Activated CD4-positive, alpha-beta T cell treated with anti-CD3 and anti-CD28 coated beads for 36 hours (primary cell): ENCODE measurements around the gene IGF2R. TPM values are rescaled to one million over a fixed set of nuclear protein-coding genes. Genes with fewer than 3 reads are reported as not detected.
"Not testable (repeated sequence)": the region's sequence is repeated elsewhere in the genome, so short reads cannot be mapped to it uniquely, and the experiment has no call there.

Experiments
- ATAC-seq: fragments of 200-7000 bp; cut with Tn5 transposase; one replicate; pipeline ENCODE4 v1.10.0; 2021; ENCODE audit warnings: mild to moderate bottlenecking, moderate library complexity
- CTCF ChIA-PET: fragments of 350-600 bp; sonication (Branson Sonifier 250); formaldehyde crosslinking; loops from one replicate; lab custom pipeline; 2021; ENCODE audit warnings: antibody characterized with exemption; lab: Charles Lee
- POLR2A ChIA-PET: fragments of 350-600 bp; sonication (Branson Sonifier 250); formaldehyde crosslinking; loops from one replicate; lab custom pipeline; 2021; ENCODE audit warnings: antibody characterized with exemption, inconsistent platforms; lab: Charles Lee
- DNase-seq: peaks from one replicate; pipeline ENCODE4 v3.0.0-alpha.2; 2020
- H3K27ac Mint-ChIP-seq: one replicate; pipeline ENCODE4 v1.8.0; 2021; ENCODE audit warnings: mixed read lengths
- H3K27me3 Mint-ChIP-seq: one replicate; pipeline ENCODE4 v1.8.0; 2021; ENCODE audit warnings: mixed read lengths
- H3K36me3 Mint-ChIP-seq: one replicate; pipeline ENCODE4 v1.8.0; 2021; ENCODE audit warnings: low read depth, mixed read lengths
- H3K4me1 Mint-ChIP-seq: one replicate; pipeline ENCODE4 v1.8.0; 2021; ENCODE audit warnings: mixed read lengths
- H3K4me3 Mint-ChIP-seq: one replicate; pipeline ENCODE4 v1.8.0; 2021; ENCODE audit warnings: mild to moderate bottlenecking, moderate library complexity, mixed read lengths
- H3K9me3 Mint-ChIP-seq: one replicate; pipeline ENCODE4 v1.8.0; 2021; ENCODE audit warnings: low read depth, mixed read lengths
- intact Hi-C, 2 experiments: fragments of 100-400 bp; cut with DNase I in 1 of 2; cut with micrococcal nuclease in 1 of 2; formaldehyde crosslinking; loops; one replicate each; pipeline versions ENCODE4 v1.14.2 to v1.15.1; 2022 to 2024; cut with DNase I, micrococcal nuclease
- total RNA-seq, 2 experiments: library from RNA; stranded (reverse); gene quantifications; one replicate each; pipeline ENCODE4 v1.2.3, GENCODE V29; 2021

IGF2R gene
- total RNA-seq, 2 experiments from 2014 or later, result 55.6 to 65.6 TPM

DNA sequence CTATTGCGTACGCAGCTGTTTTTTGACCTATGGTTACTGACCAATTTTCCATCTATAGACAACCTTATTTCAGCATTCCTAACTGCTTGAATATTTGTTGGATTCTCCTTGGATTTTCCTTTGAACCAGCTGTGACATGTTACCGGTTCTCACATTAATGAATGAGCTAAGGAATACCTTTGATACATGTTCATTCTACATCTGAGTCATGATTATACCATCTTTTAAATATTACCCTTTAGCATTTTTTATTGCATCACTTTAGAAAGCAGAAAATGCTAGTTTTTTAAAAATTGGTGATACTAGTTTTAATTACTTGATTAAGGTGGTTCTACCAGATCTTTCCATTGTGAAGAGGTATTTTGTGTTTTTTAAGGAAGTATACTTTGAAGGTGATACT is 1.9 kb upstream of the IGF2R start:
- CTCF ChIA-PET, result interaction anchor here (0.6 to 1.7 kb wide), 7 partner anchors 9 to 275 kb away, joined by 3 to 5 read pairs (median 4); no protein-coding TSS in a partner anchor
- H3K36me3 Mint-ChIP-seq, result peaks cover 11% of the 10 kb centered on the region
- DNase-seq (no peak), ATAC-seq (no peak)
- H3K4me3 Mint-ChIP-seq, result no peak overlapping the region
- H3K27me3 Mint-ChIP-seq, result no peaks in the 10 kb centered on the region
- intact Hi-C loops, result loop anchor here in 1 of 2 experiments (1.0 kb wide), 1 partner anchor 134 kb away; no protein-coding TSS in a partner anchor
- peaks cover 22% of the 10 kb centered on the region for H3K4me1 Mint-ChIP-seq
- POLR2A ChIA-PET, result interaction anchor here (1.2 kb wide), 1 partner anchor 36 kb away, joined by 4 read pairs; no protein-coding TSS in a partner anchor
- no peak overlapping the region for H3K27ac Mint-ChIP-seq
- no peaks in the 10 kb centered on the region for H3K9me3 Mint-ChIP-seq

DNA sequence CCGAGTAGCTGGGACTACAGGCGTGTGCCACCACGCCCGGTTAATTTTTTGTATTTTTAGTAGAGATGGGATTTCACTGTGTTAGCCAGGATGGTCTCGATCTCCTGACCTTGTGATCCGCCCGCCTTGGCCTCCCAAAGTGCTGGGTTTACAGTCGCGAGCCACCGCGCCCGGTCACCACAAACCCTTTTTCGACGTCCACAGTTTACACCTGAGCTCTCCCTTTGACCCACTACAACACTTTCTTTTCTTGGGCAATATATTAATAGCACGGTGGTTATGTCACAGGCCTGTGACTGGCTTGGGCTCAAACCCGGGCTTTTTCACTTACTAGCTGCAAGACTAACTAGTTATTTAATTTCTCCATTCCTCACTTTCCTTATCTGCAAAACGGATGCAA is 1.3 kb upstream of the IGF2R start:
- peaks cover 11% of the 10 kb centered on the region for H3K36me3 Mint-ChIP-seq
- POLR2A ChIA-PET, result interaction anchor here (1.2 to 2.2 kb wide), 2 partner anchors 37 to 178 kb away, joined by 4 to 5 read pairs; partner anchors contain the start of gene TCP1
- CTCF ChIA-PET, result interaction anchor here (0.6 to 2.1 kb wide), 13 partner anchors 9 to 1287 kb away, joined by 3 to 6 read pairs (median 3); no protein-coding TSS in a partner anchor
- ATAC-seq, H3K9me3 Mint-ChIP-seq, H3K27ac Mint-ChIP-seq, H3K27me3 Mint-ChIP-seq, DNase-seq: not testable (repeated sequence)
- peak overlapping the region; percentile 93 for H3K4me3 Mint-ChIP-seq
- intact Hi-C loops, result loop anchor here in 1 of 2 experiments (1.0 to 2.0 kb wide), 6 partner anchors 37 to 274 kb away; partner anchors contain the start of genes ACAT2, SOD2 and WTAP
- H3K4me1 Mint-ChIP-seq, result peaks cover 28% of the 10 kb centered on the region

DNA sequence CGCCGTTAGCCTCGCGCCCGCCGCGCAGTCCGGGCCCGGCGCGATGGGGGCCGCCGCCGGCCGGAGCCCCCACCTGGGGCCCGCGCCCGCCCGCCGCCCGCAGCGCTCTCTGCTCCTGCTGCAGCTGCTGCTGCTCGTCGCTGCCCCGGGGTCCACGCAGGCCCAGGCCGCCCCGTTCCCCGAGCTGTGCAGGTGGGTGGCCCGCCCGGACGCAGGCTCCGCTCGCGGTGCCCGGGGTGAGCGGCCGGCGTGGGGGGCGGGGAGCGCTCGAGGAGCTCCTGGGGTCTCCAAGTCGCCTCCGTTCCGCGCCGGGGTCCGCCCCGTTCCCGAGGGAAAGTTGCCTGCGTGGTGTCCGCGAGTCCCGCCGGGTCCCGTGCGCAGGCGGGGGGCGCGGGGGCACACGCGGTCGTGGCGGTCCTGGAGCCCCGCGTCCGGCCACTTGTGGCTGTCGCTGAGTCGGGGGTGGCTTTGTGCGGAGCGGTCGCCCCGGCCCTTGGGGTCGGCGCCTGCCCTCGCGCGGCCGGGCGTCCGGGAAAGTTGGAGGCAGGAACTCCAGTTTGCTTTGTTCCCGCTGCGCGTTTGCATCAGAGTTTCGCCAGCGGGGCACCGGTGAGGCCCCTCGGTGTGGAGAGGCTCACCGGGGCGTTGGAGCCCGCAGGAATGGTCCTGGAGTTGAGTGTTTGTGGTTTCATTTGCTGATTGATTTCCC is 476 bp downstream of the IGF2R start:
- H3K27me3 Mint-ChIP-seq, result no peaks in the 10 kb centered on the region
- peaks cover 11% of the 10 kb centered on the region for H3K36me3 Mint-ChIP-seq
- H3K27ac Mint-ChIP-seq, result peak overlapping the region; percentile 92
- DNase-seq (peak; percentile 58), ATAC-seq (peak; percentile 38)
- H3K4me1 Mint-ChIP-seq, result peaks cover 46% of the 10 kb centered on the region
- intact Hi-C loops, result loop anchor here (1.0 to 2.0 kb wide), 5 partner anchors 10 to 180 kb away; partner anchors contain the start of gene TCP1 (in 1 of the 2)
- H3K4me3 Mint-ChIP-seq, result peak overlapping the region; percentile 93
- H3K9me3 Mint-ChIP-seq, result no peaks in the 10 kb centered on the region
- CTCF ChIA-PET, result interaction anchor here (0.6 to 2.1 kb wide), 2 partner anchors 12 to 1642 kb away, joined by 4 to 6 read pairs; no protein-coding TSS in a partner anchor
- POLR2A ChIA-PET, result interaction anchor here (0.5 to 2.2 kb wide), 2 partner anchors 180 to 302 kb away, joined by 4 to 5 read pairs; partner anchors contain the start of gene TCP1

DNA sequence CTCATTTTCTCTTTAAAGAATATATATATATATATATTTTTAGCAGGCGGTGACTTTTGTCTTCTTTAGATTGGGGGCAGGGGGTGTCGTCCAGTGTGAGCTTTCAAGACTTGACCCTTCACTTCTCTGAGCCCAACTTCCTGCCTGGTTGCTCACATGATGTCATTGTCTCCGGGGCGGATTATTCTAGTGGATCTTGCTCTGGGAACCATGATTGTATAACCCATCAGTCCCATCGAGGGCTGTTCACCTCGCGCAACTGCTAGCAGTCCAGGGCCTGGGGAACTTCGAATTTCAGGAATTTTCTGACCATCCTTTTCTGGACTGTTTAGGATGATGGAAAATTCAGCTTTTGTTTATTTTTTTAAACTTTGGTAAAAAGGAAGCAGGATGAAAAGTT is 1.0 kb downstream of the IGF2R start:
- intact Hi-C loops, result loop anchor here (1.0 to 10.0 kb wide), 7 partner anchors 9 to 1305 kb away; partner anchors contain the start of genes AGPAT4 (in 1 of the 2), SOD2 (in 1 of the 2) and TCP1 (in 1 of the 2)
- peaks cover 51% of the 10 kb centered on the region for H3K4me1 Mint-ChIP-seq
- ChIA-PET CTCF (interaction anchor here (2.1 kb wide), 1 partner anchor 11 kb away, joined by 6 read pairs; no protein-coding TSS in a partner anchor), POLR2A (interaction anchor here (2.2 kb wide), 1 partner anchor 180 kb away, joined by 5 read pairs; the partner anchor contains the start of gene TCP1)
- no peaks in the 10 kb centered on the region for H3K27me3 Mint-ChIP-seq
- H3K36me3 Mint-ChIP-seq, result peaks cover 11% of the 10 kb centered on the region
- peak overlapping the region; percentile 93 for H3K4me3 Mint-ChIP-seq
- H3K9me3 Mint-ChIP-seq, result no peaks in the 10 kb centered on the region
- peak overlapping the region; percentile 92 for H3K27ac Mint-ChIP-seq
- peak; percentile 57 for DNase-seq
- ATAC-seq, result peak; percentile 17

GRCh38 chr6:159970659-159971063 is 1.8 kb downstream of the IGF2R start:
- ChIA-PET CTCF (no interaction called here), POLR2A (no interaction called here)
- intact Hi-C loops, result loop anchor here (5.0 to 10.0 kb wide), 2 partner anchors 278 to 1304 kb away; partner anchors contain the start of genes AGPAT4 (in 1 of the 2) and SOD2 (in 1 of the 2)
- no peak for ATAC-seq
- Mint-ChIP-seq H3K4me3 (peak overlapping the region; percentile 93), H3K4me1 (peaks cover 56% of the 10 kb centered on the region), H3K27me3 (no peaks in the 10 kb centered on the region), H3K9me3 (no peaks in the 10 kb centered on the region), H3K36me3 (peaks cover 11% of the 10 kb centered on the region), H3K27ac (peak overlapping the region; percentile 92)
- DNase-seq, result no peak

DNA sequence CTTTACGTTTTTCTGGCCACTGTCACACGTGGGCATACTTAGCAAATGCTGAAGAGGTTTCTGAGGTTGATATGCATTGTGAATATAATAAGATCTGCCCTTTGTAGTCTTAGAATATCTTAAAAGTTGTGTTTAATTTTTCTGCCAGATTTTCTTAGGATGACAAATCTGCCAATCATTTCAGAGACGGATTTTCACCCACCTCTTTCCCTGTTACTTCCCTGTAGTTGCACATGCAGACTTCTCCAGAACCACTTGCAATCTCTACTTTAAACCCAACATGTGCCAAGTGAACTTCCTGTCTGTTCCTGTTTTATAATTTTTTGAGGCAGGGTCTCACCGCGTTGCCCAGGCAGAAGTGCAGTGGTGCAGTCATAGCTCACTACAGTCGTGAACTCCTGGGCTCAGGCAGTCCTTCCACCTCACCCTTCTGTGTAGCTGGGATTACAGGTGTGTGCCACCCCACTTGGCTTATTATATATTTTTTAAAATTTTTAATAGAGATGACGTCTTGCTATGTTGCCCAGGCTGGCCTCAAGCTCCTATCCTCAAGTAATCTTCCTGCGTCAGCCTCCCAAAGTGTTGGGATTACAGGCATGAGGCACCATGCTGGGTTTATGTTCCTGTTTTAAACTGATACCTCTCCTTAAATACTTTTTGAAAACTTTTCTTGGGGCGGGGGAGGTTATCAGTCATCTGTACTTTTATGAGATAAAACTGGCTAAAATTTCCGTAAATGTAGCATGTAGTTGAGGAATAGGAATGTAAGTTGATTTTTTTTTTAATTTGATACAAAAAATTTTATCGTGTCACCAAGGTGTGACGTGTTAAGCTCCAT is 2.7 kb downstream of the IGF2R start:
- peaks cover 11% of the 10 kb centered on the region for H3K36me3 Mint-ChIP-seq
- CTCF ChIA-PET, result interaction anchor here (0.6 to 1.2 kb wide), 2 partner anchors 16 to 68 kb away, joined by 3 read pairs; no protein-coding TSS in a partner anchor
- peak overlapping the region; percentile 93 for H3K4me3 Mint-ChIP-seq
- H3K27me3 Mint-ChIP-seq, result no peaks in the 10 kb centered on the region
- no peak overlapping the region for H3K27ac Mint-ChIP-seq
- DNase-seq, result no peak
- ATAC-seq, result no peak
- POLR2A ChIA-PET, result interaction anchor here (0.6 to 1.0 kb wide), 3 partner anchors 11 to 196 kb away, joined by 4 to 5 read pairs (median 4); no protein-coding TSS in a partner anchor
- peaks cover 63% of the 10 kb centered on the region for H3K4me1 Mint-ChIP-seq
- H3K9me3 Mint-ChIP-seq, result no peaks in the 10 kb centered on the region
- intact Hi-C loops, result loop anchor here (5.0 to 10.0 kb wide), 2 partner anchors 279 to 1303 kb away; partner anchors contain the start of genes AGPAT4 (in 1 of the 2) and SOD2 (in 1 of the 2)

- intact Hi-C loops, result loop anchor here (5.0 to 10.0 kb wide), 2 partner anchors 280 to 1302 kb away; partner anchors contain the start of genes AGPAT4 (in 1 of the 2) and SOD2 (in 1 of the 2)
- POLR2A ChIA-PET, result interaction anchor here (0.6 to 1.0 kb wide), 2 partner anchors 14 to 17 kb away, joined by 4 to 5 read pairs; no protein-coding TSS in a partner anchor
- no peak overlapping the region for H3K4me3 Mint-ChIP-seq
- H3K9me3 Mint-ChIP-seq, result no peaks in the 10 kb centered on the region
- CTCF ChIA-PET, result interaction anchor here (1.1 to 1.3 kb wide), 2 partner anchors 9 to 10 kb away, joined by 3 to 4 read pairs; no protein-coding TSS in a partner anchor
- no peak for ATAC-seq
- H3K27me3 Mint-ChIP-seq, result no peaks in the 10 kb centered on the region
- H3K4me1 Mint-ChIP-seq, result peaks cover 75% of the 10 kb centered on the region
- H3K27ac Mint-ChIP-seq, result peak overlapping the region; percentile 77
- H3K36me3 Mint-ChIP-seq, result peaks cover 11% of the 10 kb centered on the region
- DNase-seq, result no peak
Observed at GRCh38 chr6:159972506-159973268, 3.8 kb downstream of the IGF2R start.

DNA sequence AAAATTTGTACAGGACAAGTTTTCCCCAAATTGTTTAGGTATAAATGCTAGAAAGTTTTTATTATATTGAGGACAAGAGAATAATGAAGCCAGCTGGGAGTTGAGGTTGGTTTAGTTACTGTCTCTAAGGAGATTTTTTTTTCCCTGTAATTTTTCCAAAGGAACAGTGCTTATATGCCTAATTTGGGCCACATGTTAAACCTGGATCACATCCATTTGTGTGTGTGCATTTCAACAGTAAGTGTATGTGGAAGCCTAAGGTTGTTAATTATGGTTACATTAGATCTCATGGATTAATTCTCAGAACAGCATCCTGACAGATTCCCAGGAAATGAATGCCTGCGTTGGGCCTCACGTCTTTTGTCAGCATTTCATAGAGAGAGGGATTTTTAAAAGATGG is 4.5 kb downstream of the IGF2R start:
- peaks cover 79% of the 10 kb centered on the region for H3K4me1 Mint-ChIP-seq
- peaks cover 11% of the 10 kb centered on the region for H3K36me3 Mint-ChIP-seq
- DNase-seq (no peak), ATAC-seq (no peak)
- H3K27me3 Mint-ChIP-seq, result no peaks in the 10 kb centered on the region
- ChIA-PET POLR2A (interaction anchor here (0.6 to 1.0 kb wide), 2 partner anchors 9 to 43 kb away, joined by 3 read pairs; no protein-coding TSS in a partner anchor), CTCF (interaction anchor here (0.9 to 1.5 kb wide), 5 partner anchors 8 to 184 kb away, joined by 3 to 7 read pairs (median 4); partner anchors contain the start of gene TCP1)
- no peaks in the 10 kb centered on the region for H3K9me3 Mint-ChIP-seq
- intact Hi-C loops, result loop anchor here (5.0 to 10.0 kb wide), 2 partner anchors 281 to 1301 kb away; partner anchors contain the start of genes AGPAT4 (in 1 of the 2) and SOD2 (in 1 of the 2)
- no peak overlapping the region for H3K4me3 Mint-ChIP-seq
- H3K27ac Mint-ChIP-seq, result peak overlapping the region; percentile 82

- Mint-ChIP-seq H3K27me3 (no peaks in the 10 kb centered on the region), H3K9me3 (no peaks in the 10 kb centered on the region), H3K4me1 (peaks cover 84% of the 10 kb centered on the region), H3K4me3 (peak overlapping the region; percentile 4), H3K27ac (peak overlapping the region; percentile 82), H3K36me3 (peaks cover 11% of the 10 kb centered on the region)
- DNase-seq (peak; percentile 47), ATAC-seq (peak; percentile 67)
- ChIA-PET POLR2A (interaction anchor here (0.6 to 1.0 kb wide), 2 partner anchors 8 to 42 kb away, joined by 3 read pairs; no protein-coding TSS in a partner anchor), CTCF (interaction anchor here (0.9 to 1.5 kb wide), 4 partner anchors 8 to 185 kb away, joined by 3 to 7 read pairs (median 4); partner anchors contain the start of gene TCP1)
- intact Hi-C loops, result loop anchor here (5.0 to 10.0 kb wide), 2 partner anchors 282 to 1301 kb away; partner anchors contain the start of genes AGPAT4 (in 1 of the 2) and SOD2 (in 1 of the 2)
Observed at GRCh38 chr6:159973951-159974350, 5.1 kb downstream of the IGF2R start.
